Measurements from ENCODE around the gene TMEM184A.

GRCh38 chr7:1597066-1597760, 41.2 kb upstream of the TMEM184A start:
- TF ChIP-seq EZH2 (IDR thresholded peaks at IDR 0.05; ENCODE audit: insufficient read depth, poor library complexity, severe bottlenecking) = no peak
- TF ChIP-seq EZH2phosphoT487 (IDR thresholded peaks at IDR 0.05; ENCODE audit: insufficient read depth, low read depth) = no peak

All from GM23248 (cell line).